GM19023 (cell line): Measurements from ENCODE around the gene IPO9.
A peak's percentile ranks its signal among the peaks of the same experiment; 100 is the strongest.

ENCODE experiments used
- ATAC-seq: cut with Tn5 transposase; IDR thresholded peaks from one replicate; pipeline ENCODE4 v1.9.1; 2021; ENCODE audit warnings: mild to moderate bottlenecking, moderate library complexity; ENCODE audit not compliant: unreplicated experiment

Gene IPO9

DNA sequence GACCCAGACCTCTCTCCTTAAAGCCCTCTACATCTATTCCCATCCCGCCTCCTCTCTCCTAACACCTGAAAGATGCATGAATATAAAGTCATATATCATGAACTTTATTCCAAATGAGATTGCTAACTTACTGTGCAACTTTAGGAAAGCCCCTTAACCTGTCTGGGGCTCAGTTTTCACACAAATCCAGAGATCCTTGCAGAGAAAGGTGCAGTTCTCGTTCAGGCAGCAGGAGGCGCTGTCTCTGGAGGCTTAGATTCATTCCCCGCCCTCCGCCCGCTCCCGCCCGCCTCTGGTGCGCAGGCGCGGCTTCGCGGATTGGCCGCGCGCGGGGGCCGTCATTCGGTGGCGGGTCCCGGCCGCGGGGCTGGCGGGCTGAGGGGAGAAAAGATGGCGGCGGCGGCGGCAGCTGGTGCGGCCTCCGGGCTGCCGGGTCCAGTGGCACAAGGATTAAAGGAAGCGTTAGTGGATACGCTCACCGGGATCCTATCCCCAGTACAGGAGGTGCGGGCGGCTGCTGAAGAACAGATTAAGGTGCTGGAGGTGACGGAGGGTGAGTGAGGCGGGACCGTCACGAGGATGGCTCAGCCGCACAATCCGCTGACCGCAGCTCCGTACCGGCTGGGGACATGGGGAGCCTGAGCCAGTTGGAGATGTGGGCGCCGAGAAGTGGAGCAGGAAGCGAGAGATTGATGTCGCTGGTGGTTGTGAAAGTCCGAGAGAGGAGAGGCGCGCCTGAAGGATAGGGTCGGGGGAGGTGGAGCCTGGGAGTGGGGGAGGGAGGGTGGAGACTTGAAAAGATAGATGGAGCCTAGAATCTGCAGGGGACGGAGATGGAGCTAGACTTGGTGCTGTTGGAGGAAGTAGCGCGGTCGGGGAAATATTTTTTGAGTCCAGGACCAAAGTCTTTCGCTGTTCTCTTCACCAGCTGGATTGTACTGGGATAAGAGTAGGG, at the start of gene IPO9:
Gene IPO9, plus strand, starts transcription at position 338 of the 955 bp plus-strand sequence. Its CDS starts 53 bp downstream, at position 391.
- ATAC-seq: peak; percentile 89

DNA sequence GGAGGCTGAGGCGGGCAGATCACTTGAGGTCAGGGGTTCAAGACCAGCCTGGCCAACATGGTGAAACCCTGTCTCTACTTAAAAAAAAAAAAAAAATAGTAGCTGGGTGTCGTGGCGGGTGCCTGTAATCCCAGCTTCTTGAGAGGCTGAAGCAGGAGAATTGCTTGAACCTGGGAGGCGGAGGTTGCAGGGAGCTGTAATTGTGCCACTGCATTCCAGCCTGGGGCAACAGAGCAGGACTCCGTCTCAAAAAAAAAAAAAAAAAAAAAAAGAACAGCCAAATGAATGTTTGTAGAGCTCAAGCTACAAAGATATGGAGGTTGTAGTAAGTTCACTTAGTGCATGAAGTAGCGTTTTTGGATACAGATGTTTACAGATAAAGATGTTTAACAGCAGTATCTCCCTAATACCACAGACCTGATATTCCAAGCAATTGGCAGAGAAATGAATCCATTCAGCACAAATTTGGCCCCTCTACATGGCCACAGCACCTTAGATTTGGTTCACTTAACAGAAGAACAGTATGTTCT, 49.5 kb upstream of the IPO9 start:
- no peak for ATAC-seq

DNA sequence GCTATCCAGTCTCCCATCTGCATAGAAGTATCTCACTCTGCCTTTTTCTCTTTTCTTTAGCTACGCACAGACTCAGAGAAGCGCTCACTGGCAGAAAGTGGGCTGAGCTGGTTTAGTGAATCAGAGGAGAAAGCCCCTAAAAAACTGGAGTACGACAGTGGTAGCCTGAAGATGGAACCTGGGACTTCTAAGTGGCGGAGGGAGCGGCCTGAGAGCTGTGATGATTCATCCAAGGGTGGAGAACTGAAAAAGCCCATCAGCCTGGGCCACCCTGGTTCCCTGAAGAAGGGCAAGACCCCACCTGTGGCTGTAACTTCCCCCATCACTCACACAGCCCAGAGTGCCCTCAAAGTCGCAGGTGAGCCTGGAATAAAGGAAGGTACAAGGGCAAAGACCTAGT, 48.0 kb upstream of the IPO9 start:
- no peak for ATAC-seq

DNA sequence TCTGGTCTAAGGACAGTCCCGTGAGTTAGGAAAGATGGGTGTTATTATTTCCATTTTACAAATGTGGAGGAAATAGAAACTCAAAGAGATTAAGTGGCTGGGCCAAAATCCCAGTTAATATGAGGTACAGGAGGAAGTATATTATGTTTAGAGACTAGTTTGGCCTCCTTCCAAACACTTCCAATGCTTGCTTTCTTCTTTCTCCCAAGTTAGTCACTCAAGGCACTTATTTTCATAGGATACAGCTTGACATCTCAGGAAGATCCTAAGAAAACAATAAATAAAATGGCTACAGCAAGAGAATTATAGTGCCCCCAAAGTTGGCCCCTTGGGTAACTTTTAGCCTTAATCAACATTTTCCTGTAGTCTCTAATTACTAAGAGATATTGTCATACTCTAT, 47.5 kb upstream of the IPO9 start:
- no peak for ATAC-seq

DNA sequence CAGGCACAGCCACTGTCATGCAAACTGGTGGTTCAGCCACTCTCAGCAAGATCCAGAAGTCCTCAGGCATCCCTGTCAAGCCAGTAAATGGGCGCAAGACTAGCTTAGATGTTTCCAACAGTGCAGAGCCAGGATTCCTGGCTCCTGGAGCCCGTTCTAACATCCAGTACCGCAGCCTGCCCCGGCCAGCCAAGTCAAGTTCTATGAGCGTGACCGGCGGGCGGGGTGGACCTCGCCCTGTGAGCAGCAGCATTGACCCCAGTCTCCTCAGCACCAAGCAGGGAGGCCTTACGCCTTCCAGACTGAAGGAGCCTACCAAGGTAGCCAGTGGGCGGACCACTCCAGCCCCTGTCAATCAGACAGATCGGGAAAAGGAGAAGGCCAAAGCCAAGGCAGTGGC, 46.6 kb upstream of the IPO9 start:
- no peak for ATAC-seq

DNA sequence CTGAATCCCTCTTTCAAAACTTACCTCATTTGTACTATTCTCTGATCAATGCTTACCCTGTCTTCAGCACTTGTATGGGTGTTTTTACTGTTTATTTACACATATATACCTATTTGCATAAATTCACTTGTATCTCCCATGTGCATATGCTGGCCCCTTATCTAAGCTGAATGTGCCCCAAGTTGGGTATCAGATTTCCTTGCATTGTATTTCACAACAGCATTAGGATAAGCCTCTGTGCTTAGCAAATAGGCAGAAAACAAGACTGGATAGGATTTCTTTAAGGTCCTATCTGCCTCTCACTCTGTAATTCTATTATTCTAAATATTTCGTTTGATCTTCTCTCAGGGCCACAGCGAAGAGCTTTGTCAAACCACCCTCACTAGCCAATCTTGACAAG, 45.9 kb upstream of the IPO9 start:
- no peak for ATAC-seq

DNA sequence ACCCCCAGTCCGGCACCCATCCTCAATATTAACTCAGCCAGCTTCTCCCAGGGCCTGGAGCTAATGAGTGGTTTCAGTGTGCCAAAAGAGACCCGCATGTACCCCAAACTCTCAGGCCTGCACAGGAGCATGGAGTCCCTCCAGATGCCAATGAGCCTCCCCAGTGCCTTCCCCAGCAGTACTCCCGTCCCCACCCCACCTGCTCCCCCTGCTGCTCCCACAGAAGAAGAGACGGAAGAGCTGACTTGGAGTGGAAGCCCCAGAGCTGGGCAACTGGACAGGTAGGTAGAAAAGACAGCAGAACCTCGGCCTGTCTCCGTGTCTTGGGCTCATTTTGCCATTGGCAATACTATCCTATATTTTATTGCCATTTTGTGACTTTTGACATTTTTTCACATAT, 45.4 kb upstream of the IPO9 start:
- ATAC-seq: no peak

DNA sequence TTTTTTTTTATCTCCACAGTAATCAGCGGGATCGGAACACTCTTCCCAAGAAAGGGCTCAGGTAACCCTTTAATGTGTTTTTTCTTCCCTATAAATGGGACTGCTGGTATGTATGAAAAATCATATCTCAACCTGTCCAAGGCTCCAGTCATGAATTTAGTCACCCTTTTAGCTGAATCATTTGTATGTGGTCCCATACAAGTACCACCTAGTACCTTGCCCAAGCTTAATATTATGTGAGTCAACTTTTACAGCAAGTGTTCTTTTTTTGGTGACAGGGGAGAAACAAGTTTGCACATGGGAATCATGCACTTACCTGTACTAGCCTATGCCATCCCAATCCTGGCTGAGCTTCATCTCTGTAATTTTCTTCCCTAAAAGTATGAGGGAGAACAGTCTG, 43.7 kb upstream of the IPO9 start:
- no peak for ATAC-seq

DNA sequence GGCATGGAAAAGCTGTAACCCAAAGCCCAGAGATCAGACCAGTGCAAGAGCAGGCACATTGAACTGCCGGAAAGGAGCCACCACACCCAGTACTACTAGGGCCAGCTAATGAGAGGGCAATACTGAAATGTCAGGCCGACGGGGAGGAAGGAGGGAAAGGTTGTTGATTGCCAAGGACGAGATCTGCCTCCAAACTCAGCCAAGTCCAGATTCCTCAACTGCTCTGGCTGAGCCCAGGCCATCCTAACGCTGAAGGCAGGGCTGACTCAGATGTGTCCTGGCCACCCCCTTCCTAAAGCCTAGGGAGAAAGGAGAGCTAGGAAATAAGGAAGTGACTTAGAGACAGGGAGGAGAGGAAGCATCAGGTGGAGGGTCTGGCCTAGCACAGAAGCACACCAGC, 42.1 kb upstream of the IPO9 start:
- no peak for ATAC-seq

DNA sequence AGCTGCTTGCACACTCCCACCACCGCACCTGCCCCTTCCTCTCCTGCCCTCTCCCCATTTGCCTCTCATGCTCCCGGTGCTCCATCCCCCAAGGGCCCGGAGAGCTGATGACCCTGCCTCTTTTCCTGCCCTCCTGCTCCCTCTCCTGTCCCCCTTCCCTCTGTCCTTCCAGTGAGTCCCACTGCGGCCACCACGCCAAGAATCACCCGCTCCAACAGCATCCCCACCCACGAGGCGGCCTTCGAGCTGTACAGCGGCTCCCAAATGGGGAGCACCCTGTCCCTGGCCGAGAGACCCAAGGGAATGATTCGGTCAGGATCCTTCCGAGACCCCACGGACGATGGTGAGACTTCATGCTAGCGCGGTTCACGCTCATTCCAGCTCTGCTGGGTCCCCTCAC, 40.7 kb upstream of the IPO9 start:
- ATAC-seq: no peak

DNA sequence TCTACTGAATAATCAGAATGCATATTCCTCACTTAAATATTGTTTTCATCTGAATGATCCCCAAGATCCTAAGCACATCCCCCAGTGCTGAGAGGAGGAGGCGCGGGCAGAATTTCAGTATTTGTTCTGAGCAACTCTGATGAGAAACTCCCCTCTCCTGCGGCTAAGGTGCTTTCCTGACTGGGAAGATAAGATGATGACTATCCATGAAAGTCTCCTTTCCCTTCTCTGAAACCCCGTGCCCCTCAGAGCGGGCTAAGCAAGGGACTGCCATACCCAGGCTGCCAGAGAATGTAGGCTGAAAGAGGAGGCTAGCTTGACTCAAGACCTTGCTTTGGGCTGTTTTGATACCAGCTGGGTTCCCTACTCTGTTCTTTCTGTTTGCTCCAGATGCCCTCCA, 39.7 kb upstream of the IPO9 start:
- ATAC-seq: no peak

DNA sequence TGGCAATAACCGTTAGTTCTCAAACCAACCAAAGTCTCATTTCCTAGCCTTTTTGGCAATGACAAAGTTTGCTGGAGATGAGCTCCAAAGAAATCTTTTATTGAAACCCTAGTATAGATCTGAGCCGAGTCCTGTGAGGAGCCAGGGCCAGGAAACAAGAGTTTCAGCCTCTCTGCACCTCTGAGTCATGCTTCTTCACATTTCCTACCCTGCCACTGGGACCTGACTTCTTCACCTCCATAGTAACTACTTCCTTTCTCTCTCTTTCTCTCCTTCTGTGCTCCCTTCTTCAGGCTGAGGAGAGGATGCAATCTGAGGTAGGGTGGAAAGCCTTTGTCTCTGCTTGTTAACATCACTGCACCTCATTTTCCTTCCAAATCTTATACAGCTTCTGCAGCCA, 38.7 kb upstream of the IPO9 start:
- ATAC-seq: no peak

DNA sequence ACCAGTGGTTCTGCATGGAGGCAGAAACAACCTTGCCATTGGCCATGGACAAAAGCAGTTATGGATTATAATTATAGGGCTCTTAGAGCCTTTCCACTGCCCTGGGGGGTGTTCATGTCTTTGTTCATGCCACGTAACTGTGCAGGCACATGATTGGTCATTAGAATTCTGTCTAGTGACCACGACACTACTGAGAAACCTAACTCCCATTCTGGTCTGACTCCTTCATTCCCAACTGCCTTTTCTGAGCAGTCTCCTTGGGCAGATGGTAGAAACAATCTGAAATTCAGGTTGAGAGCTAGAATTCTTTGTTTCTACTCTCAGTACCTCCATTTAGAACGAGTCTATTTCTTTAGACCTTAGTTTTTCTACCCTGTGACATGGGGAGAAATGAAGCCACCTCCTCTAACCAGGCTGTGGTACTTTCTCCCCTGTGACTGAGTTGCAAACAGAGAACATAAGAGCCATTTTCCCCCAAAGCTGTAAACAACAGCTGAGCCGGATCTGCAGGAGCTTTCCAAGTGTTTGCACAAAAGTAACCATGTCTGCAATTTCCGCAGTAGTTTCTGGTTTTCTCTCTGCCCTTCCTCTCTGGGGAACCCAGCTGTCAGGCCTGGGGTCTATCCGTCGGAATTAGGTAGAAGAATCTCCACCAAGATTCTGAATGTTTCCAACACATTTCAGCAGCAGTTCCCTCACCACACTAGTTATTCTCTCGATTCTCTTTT, 37.7 kb upstream of the IPO9 start:
- ATAC-seq: no peak

DNA sequence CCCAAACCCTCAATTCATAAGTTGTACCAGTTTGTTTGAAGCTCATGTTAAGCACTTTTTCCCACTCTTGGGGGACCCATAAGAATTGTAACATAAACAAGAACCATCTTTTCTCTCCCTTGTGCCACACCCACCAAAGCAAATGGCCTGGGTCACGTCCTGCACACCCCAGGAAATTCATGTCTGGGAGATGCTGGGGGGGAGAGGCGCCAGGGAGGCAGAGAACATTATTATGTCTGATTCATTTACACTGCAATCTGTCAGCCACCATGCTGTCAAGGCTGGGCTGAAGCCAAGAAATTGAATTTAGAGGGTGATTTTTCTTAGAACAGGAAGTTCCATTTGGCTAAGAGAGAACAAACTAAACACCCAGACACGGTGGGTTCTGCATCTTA, 37.2 kb upstream of the IPO9 start:
- no peak for ATAC-seq

DNA sequence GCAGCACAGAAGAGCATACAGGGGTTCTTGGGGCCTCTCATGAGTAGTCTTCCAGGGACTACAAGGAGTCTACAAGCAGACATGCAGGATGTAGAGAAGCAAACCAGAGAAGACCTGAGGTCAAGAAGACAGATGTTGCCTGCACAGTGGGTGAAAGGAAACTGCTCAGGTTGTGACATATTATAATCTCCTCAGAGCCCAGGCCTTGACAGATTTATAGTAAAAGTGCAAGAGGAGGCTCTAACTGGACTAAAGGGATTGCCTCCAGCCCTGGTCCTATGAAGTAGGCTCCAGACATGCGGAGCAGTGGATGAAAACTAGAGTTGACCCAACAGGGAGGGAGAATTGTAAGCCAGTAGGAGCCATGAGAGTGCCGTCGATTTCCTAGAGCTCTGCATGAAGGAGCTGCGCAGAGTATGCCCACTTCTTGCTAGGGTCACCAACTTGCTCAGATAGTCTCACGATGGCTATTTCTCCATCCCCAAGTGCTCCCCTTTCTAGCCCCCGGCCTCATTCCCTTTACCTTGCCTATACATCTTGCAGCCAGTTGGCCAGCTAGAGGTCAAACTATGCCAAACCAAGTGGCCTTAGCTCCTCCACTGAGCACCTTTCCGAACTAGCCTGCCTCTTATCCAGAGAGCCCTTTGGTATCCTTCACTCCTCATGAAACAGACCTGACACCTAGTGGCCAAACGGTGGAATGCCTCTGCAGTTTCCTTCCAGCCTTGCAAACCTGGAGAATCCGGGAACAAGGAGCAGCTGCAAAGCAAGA, 36.2 kb upstream of the IPO9 start:
- peak; percentile 52 for ATAC-seq

DNA sequence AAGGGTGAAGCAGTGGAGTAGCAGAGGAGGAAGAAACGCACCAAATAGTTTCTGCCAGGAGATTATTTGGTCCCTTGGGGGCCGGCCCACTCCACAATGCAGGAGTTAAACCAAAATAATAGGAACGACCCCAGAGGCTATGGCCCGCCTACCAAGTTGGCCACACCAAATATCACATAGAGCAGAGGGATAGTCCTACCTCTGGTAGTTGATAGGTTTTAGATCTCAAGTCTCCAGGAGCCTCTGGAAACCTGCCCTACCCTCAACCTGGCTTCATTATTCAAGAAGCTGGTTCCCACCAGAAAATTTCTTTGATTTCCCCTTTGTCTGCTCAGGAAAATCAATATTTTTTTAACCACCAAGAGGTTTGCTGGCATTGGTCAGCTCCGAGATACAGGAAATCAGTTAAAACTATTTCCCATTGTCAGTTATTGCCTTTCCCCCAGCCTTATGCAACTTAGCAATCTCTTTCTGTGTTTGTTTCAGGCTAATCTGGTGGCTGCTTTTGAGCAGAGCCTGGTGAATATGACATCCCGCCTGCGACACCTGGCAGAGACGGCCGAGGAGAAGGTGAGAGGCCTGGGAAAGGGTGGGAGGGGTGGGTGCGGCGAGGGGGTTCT, 35.5 kb upstream of the IPO9 start:
- ATAC-seq: no peak

DNA sequence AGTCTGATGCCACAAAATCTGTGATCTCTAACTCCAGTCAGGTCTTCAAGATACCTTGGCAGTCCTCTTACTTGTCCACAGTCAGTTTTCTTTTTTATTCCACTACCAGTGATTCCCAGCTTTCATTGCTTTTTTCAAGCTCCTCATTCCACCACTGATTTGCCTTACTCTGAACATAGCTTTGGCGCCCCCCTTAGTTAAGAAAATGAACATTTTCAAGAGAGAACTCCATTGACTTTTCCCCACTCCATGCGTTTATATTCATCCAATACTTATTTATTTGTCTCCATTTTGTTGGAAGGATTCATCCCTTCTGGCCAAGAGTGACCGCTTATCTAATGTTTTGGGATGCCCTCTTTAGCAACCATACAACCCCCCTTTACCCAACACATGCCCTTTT, 33.9 kb upstream of the IPO9 start:
- ATAC-seq: no peak

DNA sequence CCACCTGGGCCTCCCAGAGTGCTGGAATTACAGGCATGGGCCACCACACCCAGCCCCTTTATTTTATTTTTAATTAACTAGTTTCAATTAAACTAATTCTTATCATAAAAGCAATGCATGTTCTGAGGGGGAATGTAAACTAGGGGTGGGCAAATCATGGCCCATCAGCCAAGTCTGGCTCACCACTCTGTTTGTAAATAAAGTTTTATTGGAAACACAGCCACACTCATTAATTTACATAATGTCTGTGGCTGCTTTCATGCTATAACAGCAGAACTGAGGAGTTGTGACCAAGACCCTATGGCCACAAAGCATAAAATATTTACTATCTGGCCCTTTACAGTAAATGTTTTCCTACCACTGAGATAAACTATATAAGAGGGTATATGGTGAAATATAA, 28.7 kb upstream of the IPO9 start:
- no peak for ATAC-seq

DNA sequence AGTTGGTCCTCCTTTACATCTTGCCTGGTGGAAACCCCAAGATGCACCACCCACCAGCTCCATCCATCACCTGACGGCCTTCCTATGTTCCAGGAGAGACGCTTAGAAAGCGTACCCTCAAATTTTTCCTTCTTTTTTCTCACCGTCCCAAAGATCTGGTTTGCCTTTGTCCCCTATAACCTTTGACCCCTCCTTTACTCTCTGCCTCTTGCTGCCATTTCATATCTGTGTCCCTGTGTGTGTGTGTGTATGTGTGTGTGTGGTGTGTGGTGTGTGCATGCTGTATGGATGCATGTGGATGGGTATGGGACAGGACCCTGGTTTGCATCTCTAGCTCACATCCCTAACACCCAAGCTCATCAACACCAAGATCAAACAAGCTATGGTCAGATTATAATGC, 22.2 kb upstream of the IPO9 start:
- no peak for ATAC-seq

DNA sequence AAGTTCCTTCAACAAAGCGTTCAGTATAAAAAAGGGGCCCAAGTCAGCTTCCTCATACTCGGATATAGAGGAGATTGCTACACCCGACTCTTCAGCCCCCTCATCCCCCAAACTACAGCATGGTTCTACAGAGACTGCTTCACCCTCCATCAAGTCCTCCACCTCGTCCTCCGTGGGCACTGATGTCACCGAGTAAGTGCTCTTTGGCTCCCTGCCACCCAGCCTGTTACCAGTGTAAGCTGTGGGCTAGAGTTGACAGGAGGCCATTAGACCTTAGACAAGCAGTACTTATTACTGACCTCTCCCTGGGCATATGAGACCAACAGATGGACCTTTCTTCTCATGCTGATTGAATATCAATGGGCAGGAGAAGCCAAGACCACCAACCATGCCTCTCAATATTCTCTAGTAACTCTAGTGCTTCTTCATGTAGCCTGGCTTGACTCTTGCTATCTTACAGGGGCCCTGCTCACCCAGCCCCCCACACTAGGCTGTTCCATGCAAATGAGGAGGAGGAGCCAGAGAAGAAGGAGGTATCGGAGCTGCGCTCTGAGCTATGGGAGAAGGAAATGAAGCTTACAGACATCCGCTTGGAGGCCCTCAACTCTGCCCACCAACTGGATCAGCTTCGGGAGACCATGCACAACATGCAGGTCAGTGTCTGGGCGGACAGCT, 20.9 kb upstream of the IPO9 start:
- no peak for ATAC-seq
